K562 (cell line): ENCODE data around the gene LRGUK. TPM values are rescaled to one million over a fixed set of nuclear protein-coding genes. Genes with fewer than 3 reads are reported as not detected.
A peak's percentile ranks its signal among the peaks of the same experiment; 100 is the strongest.

Experiments used
- ATAC-seq: fragments of 200-7000 bp; cut with Tn5 transposase; 3 replicates; pipeline ENCODE4 v1.9.1; 2020; ENCODE audit warnings: moderate library complexity
- BruUV-seq: library from RNA; stranded (reverse); fragments of 400-500 nt; replicated peaks from 2 replicates; lab custom pipeline; 2021; lab: Mats Ljungman, UMichigan
- CTCF ChIA-PET: fragments of 300-600 bp; formaldehyde crosslinking; extraction: SDS; loops from one replicate; lab custom pipeline; 2021; ENCODE audit warnings: low intra/inter-chr PET ratio; lab: Yijun Ruan, JAX
- POLR2A ChIA-PET: fragments of 300-600, 350-650 bp; sonication (Branson Sonifier 250); formaldehyde crosslinking; extraction: SDS; loops from one replicate; lab custom pipeline; 2021; ENCODE audit warnings: antibody characterized with exemption, inconsistent platforms; lab: Yijun Ruan, JAX
- DNase-seq, 4 experiments: peaks; one replicate each; pipeline versions ENCODE4 v3.0.0 to v3.0.0-alpha.2; 2011 to 2018; ENCODE audit warnings: low spot score in 3 of 4, mixed read lengths in 3 of 4; ENCODE audit errors: extremely low read depth in 1 of 4
- FAIRE-seq: peaks from 2 replicates; lab custom pipeline; 2011; peaks lifted over from hg19 to GRCh38; lab: Jason Lieb, UNC
- H2AFZ ChIP-seq: 2 replicates; pipeline ENCODE4 v1.6.0; 2011; ENCODE audit warnings: low read depth, low read length, control low read depth, inconsistent platforms
- H3K27ac ChIP-seq: fragments of 200-600 bp; 3 replicates; pipeline ENCODE4 v1.8.0; 2011; ENCODE audit warnings: low read depth, mild to moderate bottlenecking, control low read depth, inconsistent platforms, low read length, moderate library complexity, mixed read lengths; ENCODE audit errors: extremely low read depth
- H3K27me3 ChIP-seq, 2 experiments: fragments of 300-600 bp in 1 of 2; 2 replicates in 1 of 2; 3 replicates in 1 of 2; pipeline versions ENCODE4 v1.6.0 to v1.8.0; 2011; ENCODE audit warnings: inconsistent platforms in 2 of 2, low read length in 2 of 2, mild to moderate bottlenecking in 1 of 2, mixed read lengths in 1 of 2, moderate library complexity in 1 of 2; ENCODE audit not compliant: control insufficient read depth in 2 of 2, insufficient read depth in 2 of 2
- H3K36me3 ChIP-seq: fragments of 300-600 bp; 3 replicates; pipeline ENCODE4 v1.8.0; 2011; ENCODE audit warnings: mild to moderate bottlenecking, low read length, inconsistent platforms; ENCODE audit not compliant: control insufficient read depth, insufficient read depth
- H3K4me1 ChIP-seq, 2 experiments: fragments of 200-600 bp in 1 of 2; replicated peaks in 1 of 2; 2 replicates in 1 of 2; 3 replicates in 1 of 2; pipeline versions ENCODE4 v1.5.1 to v1.8.0; 2011; ENCODE audit warnings: inconsistent platforms in 2 of 2, low read length in 2 of 2, mild to moderate bottlenecking in 1 of 2, mixed read lengths in 1 of 2, moderate library complexity in 1 of 2; ENCODE audit not compliant: control insufficient read depth in 2 of 2, insufficient read depth in 2 of 2
- H3K4me2 ChIP-seq: 2 replicates; pipeline ENCODE4 v1.6.1; 2011; ENCODE audit warnings: low read length, control low read depth, inconsistent platforms, mixed read lengths; ENCODE audit not compliant: insufficient read depth
- H3K4me3 ChIP-seq: fragments of 200-600 bp; sonication (generic), shearing (Covaris generic); 2 replicates; pipeline ENCODE4 v1.5.1; 2016; ENCODE audit warnings: control low read depth, inconsistent platforms
- H3K79me2 ChIP-seq: fragments of 200-600 bp; 3 replicates; pipeline ENCODE4 v1.8.0; 2011; ENCODE audit warnings: low read length, inconsistent platforms; ENCODE audit not compliant: control insufficient read depth, insufficient read depth
- H3K9ac ChIP-seq, 2 experiments: 2 replicates each; pipeline versions ENCODE4 v1.6.0 to v1.6.1; 2011; ENCODE audit warnings: low read depth in 2 of 2, low read length in 2 of 2, control low read depth in 1 of 2, inconsistent platforms in 1 of 2, mild to moderate bottlenecking in 1 of 2, mixed read lengths in 1 of 2; ENCODE audit not compliant: insufficient read depth in 1 of 2
- H3K9me1 ChIP-seq: one replicate; pipeline ENCODE4 v1.6.0; 2011; ENCODE audit warnings: inconsistent platforms, mild to moderate bottlenecking, low read length, moderate library complexity; ENCODE audit not compliant: control insufficient read depth, insufficient read depth
- H3K9me3 ChIP-seq: replicated peaks from 2 replicates; pipeline ENCODE4 v1.5.1; 2011; ENCODE audit warnings: low read depth, low read length, inconsistent platforms; ENCODE audit not compliant: control insufficient read depth, insufficient read depth
- H4K20me1 ChIP-seq: replicated peaks from 2 replicates; pipeline ENCODE4 v1.6.1; 2011; ENCODE audit warnings: low read length, inconsistent platforms, mixed read lengths; ENCODE audit not compliant: control insufficient read depth, insufficient read depth
- CTBP1 ChIP-seq: fragments of 450-650 bp; IDR thresholded peaks from 2 replicates; pipeline ENCODE4 v1.6.1; 2016; ENCODE audit warnings: borderline replicate concordance
- HNRNPK ChIP-seq: fragments of 200-400 bp; formaldehyde crosslinking; IDR thresholded peaks from one replicate; pipeline ENCODE4 v1.6.1; 2018; ENCODE audit warnings: mild to moderate bottlenecking, low read depth, low read length; ENCODE audit not compliant: poor library complexity, severe bottlenecking
- ZNF512 ChIP-seq: IDR thresholded peaks from 2 replicates; pipeline ENCODE4 v1.6.1; 2016; ENCODE audit warnings: missing genetic modification characterization, missing compliant biosample characterization
- WGBS: fragments of 100-300 bp; shearing (Covaris generic); methylation state at CpG from one replicate; pipeline ENCODE4 v1.1.6; 2016; ENCODE audit warnings: low coverage, mixed read lengths; ENCODE audit not compliant: insufficient coverage; ENCODE audit errors: missing lambda C conversion rate; 5-methylcytosine and 5-hydroxymethylcytosine counted together
- in situ Hi-C: fragments of 300-500 bp; cut with MboI; formaldehyde crosslinking; loops from 4 replicates; pipeline ENCODE4 v1.15.0; 2018; ENCODE audit warnings: inconsistent platforms, mixed read lengths
- intact Hi-C: fragments of 100-400 bp; cut with micrococcal nuclease; formaldehyde crosslinking; loops from 2 replicates; pipeline ENCODE4 v1.14.2; 2022
- polyA plus RNA-seq, 8 experiments: library from polyadenylated mRNA; depleted of rRNA in 4 of 8; stranded (reverse) in 5 of 8; unstranded in 3 of 8; fragments of >200 nt; fragmentation: Nextera tagmentation in 2 of 8; fragmentation: Illumina TruSeq in 1 of 8; extraction: Ambion mirVana in 2 of 8; extraction: Trizol in 1 of 8; gene quantifications; 2 replicates each; pipeline versions ENCODE4 v1.2.1 to v1.2.3, GENCODE V29; 2011 to 2014; ENCODE audit warnings: inconsistent platforms in 1 of 8, missing spikeins in 1 of 8
- total RNA-seq, 7 experiments: library from RNA; depleted of rRNA in 6 of 7; stranded (reverse); fragments of >200 nt in 6 of 7; fragmentation: Illumina TruSeq in 2 of 7; extraction: Trizol in 2 of 7; gene quantifications; 2 replicates each; pipeline versions ENCODE4 v1.2.1 to v1.2.3, GENCODE V29; 2011 to 2021; ENCODE audit warnings: low replicate concordance in 1 of 7
- TF ChIP-seq, protein P1 (sequence below), 3 experiments: IDR thresholded peaks in 2 of 3; conservative IDR thresholded peaks in 1 of 3; 2 replicates each; pipeline ENCODE4 v1.5.1; 2011 to 2012; ENCODE audit warnings: low read length in 3 of 3, mild to moderate bottlenecking in 3 of 3, control low read depth in 2 of 3, improper control_type of control experiment in 1 of 3, inconsistent platforms in 1 of 3, low read depth in 1 of 3, mixed read lengths in 1 of 3, moderate library complexity in 1 of 3; ENCODE audit not compliant: insufficient read depth in 2 of 3

The LRGUK gene
- total and polyA plus RNA-seq, 9 of the 15 experiments (the other 6 are each of a cell fraction or from before 2014, with no cell fraction given): 0.04 to 0.33 (median 0.18) TPM

DNA sequence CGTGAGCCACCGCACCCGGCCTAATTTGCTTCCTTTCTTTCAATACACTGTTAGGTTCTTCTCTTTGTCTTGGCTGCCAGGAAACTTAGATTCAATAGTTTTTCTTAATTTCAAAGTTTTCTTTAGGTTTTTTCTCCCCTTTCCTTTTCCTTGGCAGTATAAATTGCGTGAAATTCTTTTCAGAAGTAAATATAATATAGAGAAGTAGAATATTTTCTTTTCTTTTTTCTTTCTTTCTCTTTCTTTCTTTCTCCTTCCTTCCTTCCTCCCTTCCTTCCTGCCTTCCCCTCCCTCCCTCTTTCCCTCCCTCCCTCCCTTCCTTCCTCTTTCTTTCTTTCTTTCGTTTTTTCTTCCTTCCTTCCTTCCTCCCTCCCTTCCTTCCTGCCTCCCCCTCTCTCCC is 1.7 kb downstream of the LRGUK start:
- Histone ChIP-seq H3K4me1 (peaks cover 6 to 11% of the 10 kb centered on the region in 2 experiments; a peak in 3 of 5 replicates), H3K36me3 (no peaks in the 10 kb centered on the region), H3K9ac (no peak overlapping the region), H3K27me3 (peaks cover 6 to 19% of the 10 kb centered on the region in 2 experiments; a peak in 3 of 5 replicates), H3K9me1 (no peaks in the 10 kb centered on the region), H4K20me1 (no peaks in the 10 kb centered on the region), H3K9me3 (no peaks in the 10 kb centered on the region), H3K79me2 (no peaks in the 10 kb centered on the region), H2AFZ (no peak overlapping the region), H3K4me2 (no peak overlapping the region), H3K27ac (no peak overlapping the region), H3K4me3 (no peak overlapping the region)
- TF ChIP-seq, protein P1, sequence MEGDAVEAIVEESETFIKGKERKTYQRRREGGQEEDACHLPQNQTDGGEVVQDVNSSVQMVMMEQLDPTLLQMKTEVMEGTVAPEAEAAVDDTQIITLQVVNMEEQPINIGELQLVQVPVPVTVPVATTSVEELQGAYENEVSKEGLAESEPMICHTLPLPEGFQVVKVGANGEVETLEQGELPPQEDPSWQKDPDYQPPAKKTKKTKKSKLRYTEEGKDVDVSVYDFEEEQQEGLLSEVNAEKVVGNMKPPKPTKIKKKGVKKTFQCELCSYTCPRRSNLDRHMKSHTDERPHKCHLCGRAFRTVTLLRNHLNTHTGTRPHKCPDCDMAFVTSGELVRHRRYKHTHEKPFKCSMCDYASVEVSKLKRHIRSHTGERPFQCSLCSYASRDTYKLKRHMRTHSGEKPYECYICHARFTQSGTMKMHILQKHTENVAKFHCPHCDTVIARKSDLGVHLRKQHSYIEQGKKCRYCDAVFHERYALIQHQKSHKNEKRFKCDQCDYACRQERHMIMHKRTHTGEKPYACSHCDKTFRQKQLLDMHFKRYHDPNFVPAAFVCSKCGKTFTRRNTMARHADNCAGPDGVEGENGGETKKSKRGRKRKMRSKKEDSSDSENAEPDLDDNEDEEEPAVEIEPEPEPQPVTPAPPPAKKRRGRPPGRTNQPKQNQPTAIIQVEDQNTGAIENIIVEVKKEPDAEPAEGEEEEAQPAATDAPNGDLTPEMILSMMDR (IDR thresholded peaks at IDR 0.05 in 2 of 3, conservative IDR thresholded peaks at IDR 0.05 in 1 of 3; ENCODE audit: insufficient read depth in 2 of 3, low read depth in 1 of 3, low read length in 3 of 3): no peak
- TF ChIP-seq CTBP1 (no peak), ZNF512 (tag) (peak; percentile 82), HNRNPK (peak; percentile 11)
- POLR2A ChIA-PET: no interaction called here
- ATAC-seq (no peak), DNase-seq (no peak), FAIRE-seq (no peak)
- CTCF ChIA-PET: no interaction called here
- no TSS peak for BruUV-seq
- intact Hi-C loops (no loop called here), in situ Hi-C loops (no loop called here)
- 45% methylated on average over 4 of the region's 5 CpGs for whole genome bisulfite sequencing
